Left lung (tissue), 10 donors: ENCODE results near the gene FGFR1OP2. TPM values are rescaled to one million over a fixed set of nuclear protein-coding genes. Genes with fewer than 3 reads are reported as not detected.
A peak's percentile ranks its signal among the peaks of the same experiment; 100 is the strongest.

Source experiments
- ATAC-seq: fragments of 200-7000 bp; cut with Tn5 transposase; one replicate; pipeline ENCODE4 v1.9.1; 2020; ENCODE audit warnings: moderate library complexity
- DNase-seq, 4 donors: peaks; one replicate each; pipeline ENCODE4 v3.0.0-alpha.2; 2013 to 2020
- H3K27ac ChIP-seq, 2 donors: fragments of 200-600 bp; sonication (generic) in 1 of 2; one replicate each; pipeline versions ENCODE4 v1.5.0 to v1.8.0; 2020 to 2021
- H3K27me3 ChIP-seq, 2 donors: fragments of 200-600 bp; sonication (generic) in 1 of 2; one replicate each; pipeline versions ENCODE4 v1.5.0 to v1.8.0; 2020 to 2021
- H3K36me3 ChIP-seq, 2 donors: fragments of 200-600 bp; sonication (generic) in 1 of 2; one replicate each; pipeline versions ENCODE4 v1.5.0 to v1.8.0; 2020 to 2021
- H3K4me1 ChIP-seq, 2 donors: fragments of 200-600 bp; one replicate each; pipeline ENCODE4 v1.8.0; 2021
- H3K4me3 ChIP-seq, 2 donors: fragments of 200-600 bp; sonication (generic) in 1 of 2; one replicate each; pipeline versions ENCODE4 v1.5.0 to v1.8.0; 2020 to 2021; ENCODE audit warnings: mild to moderate bottlenecking in 1 of 2
- H3K9me3 ChIP-seq, 2 donors: fragments of 200-600 bp; sonication (generic) in 1 of 2; one replicate each; pipeline versions ENCODE4 v1.5.0 to v1.8.0; 2020 to 2021
- intact Hi-C, 2 donors: fragments of 100-400 bp; cut with DNase I; formaldehyde crosslinking; loops; one replicate each; pipeline versions ENCODE4 v1.11.2 to v1.14.2; 2022
- polyA plus RNA-seq, 6 donors: library from polyadenylated mRNA; unstranded; fragments of 120-200 nt; gene quantifications; one replicate each; pipeline ENCODE4 v1.2.1, GENCODE V29; 2013; ENCODE audit not compliant: insufficient read length in 6 of 6
- total RNA-seq, 2 donors: library from RNA; stranded (reverse); fragmentation: NEBNext Ultra II Directional; extraction: Animal tissue kit (Norgen Biotek cat#: 25700); gene quantifications; one replicate each; pipeline ENCODE4 v1.2.1, GENCODE V29; 2021
- TF ChIP-seq, protein P1 (sequence below), 2 donors: fragments of 200-600 bp; sonication (generic) in 1 of 2; IDR thresholded peaks; one replicate each; pipeline versions ENCODE4 v1.5.0 to v1.8.0; 2021; ENCODE audit warnings: antibody characterized with exemption in 2 of 2
- donor health status: DM: no; HTN: yes; CAD: no.
- donor health status: DM: no; HTN: no; CAD: no.

The FGFR1OP2 gene
- total and polyA plus RNA-seq, 8 donors, result 44.0 to 101 (median 83.5) TPM

DNA sequence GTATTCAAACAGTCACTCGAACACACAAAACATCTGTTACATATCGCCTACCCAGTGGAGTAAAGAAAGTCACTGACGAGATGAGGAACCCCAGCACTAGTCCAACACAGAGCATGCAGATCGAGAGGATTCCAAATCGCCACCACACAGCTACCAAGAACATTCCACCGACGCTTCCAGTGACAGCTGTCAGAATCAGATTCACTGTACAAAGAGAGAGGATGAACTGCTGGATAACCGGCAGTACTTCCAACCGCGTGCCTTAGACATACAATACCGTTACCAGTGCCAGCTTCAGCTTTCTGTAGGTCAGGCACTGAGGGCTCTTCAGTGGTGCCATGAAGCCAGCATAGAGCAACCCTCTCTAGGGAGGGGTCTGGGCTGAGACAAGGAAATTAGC, 41.5 kb downstream of the FGFR1OP2 start:
- peaks cover 0 to 53% of the 10 kb centered on the region in 2 donors for H3K36me3 ChIP-seq

DNA sequence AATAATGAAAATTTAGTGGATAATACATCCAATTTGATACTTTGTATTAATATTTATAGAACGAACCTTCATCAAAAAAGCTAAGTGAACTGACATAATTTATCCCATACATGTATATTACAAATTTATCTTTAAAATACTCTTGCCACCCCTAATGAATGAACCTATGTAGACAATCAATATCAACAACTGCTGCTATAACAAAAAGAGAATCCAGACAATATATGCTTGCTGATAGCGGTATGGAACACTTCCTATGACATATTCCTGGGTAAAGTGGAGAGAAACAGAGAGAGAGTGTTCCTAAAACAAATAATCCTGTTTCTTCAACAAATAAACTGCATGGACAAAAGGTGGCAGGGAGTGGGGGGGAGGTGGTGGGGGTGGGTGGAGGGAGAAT, 44.6 kb downstream of the FGFR1OP2 start:
- Histone ChIP-seq H3K4me3 (no peak overlapping the region), H3K9me3 (no peaks in the 10 kb centered on the region), H3K4me1 (peaks cover 0 to 12% of the 10 kb centered on the region in 2 donors), H3K27ac (no peak overlapping the region), H3K27me3 (no peaks in the 10 kb centered on the region), H3K36me3 (peaks cover 0 to 31% of the 10 kb centered on the region in 2 donors)
- TF ChIP-seq, protein P1, sequence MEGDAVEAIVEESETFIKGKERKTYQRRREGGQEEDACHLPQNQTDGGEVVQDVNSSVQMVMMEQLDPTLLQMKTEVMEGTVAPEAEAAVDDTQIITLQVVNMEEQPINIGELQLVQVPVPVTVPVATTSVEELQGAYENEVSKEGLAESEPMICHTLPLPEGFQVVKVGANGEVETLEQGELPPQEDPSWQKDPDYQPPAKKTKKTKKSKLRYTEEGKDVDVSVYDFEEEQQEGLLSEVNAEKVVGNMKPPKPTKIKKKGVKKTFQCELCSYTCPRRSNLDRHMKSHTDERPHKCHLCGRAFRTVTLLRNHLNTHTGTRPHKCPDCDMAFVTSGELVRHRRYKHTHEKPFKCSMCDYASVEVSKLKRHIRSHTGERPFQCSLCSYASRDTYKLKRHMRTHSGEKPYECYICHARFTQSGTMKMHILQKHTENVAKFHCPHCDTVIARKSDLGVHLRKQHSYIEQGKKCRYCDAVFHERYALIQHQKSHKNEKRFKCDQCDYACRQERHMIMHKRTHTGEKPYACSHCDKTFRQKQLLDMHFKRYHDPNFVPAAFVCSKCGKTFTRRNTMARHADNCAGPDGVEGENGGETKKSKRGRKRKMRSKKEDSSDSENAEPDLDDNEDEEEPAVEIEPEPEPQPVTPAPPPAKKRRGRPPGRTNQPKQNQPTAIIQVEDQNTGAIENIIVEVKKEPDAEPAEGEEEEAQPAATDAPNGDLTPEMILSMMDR (IDR thresholded peaks at IDR 0.05), result no peak
- DNase-seq, result no peak
- intact Hi-C loops, result no loop called here
- no peak for ATAC-seq

More for the DNA sequence above, 41.5 kb downstream of the FGFR1OP2 start:
- H3K4me3 ChIP-seq, result no peak overlapping the region
- DNase-seq (no peak), ATAC-seq (no peak)
- TF ChIP-seq, protein P1 (IDR thresholded peaks at IDR 0.05), result no peak
- no peaks in the 10 kb centered on the region for H3K9me3 ChIP-seq
- H3K27ac ChIP-seq, result no peak overlapping the region
- intact Hi-C loops, result no loop called here
- H3K27me3 ChIP-seq, result no peaks in the 10 kb centered on the region
- no peaks in the 10 kb centered on the region for H3K4me1 ChIP-seq

DNA sequence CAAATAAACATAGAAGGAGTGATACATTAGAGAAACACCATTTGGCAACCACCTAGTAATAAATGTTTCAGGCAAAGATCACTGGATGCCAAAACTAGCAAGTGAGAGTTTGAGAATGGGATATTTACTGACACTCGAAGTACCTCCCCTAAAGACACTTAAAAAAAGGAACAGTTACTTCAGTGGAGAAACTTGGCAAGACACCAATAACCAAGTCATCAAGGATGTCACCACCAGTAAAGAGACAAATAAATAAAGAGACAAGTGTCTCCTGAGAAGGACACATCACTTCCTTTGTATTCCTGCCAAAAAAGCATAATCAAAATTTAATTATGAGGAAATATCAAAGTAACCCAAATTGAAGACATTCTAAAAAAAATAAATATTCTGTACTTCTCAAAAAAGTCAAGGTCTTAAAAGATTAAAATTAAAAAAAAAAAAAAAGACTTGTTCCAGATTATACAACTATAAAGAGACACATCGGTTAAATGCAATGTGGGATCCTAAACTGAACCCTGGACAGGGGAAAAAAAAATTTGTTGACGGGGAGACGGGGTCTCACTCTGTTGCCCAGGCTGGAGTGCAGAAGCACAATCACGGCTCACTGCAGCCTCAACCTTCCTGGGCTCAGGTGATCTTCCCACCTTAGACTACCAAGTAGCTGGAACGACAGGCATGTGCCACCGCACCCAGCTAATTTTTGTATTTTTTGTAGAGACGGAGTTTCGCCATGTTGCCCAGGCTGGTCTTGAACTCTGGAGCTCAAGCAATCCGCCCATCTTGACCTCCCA, 49.6 kb downstream of the FGFR1OP2 start:
- peak in 2 of 4 donors; percentile 29 to 32 for DNase-seq
- peaks cover 0 to 25% of the 10 kb centered on the region in 2 donors for H3K36me3 ChIP-seq
- H3K4me1 ChIP-seq, result peaks cover 0 to 17% of the 10 kb centered on the region in 2 donors
- H3K27me3 ChIP-seq, result no peaks in the 10 kb centered on the region
- intact Hi-C loops, result no loop called here
- ATAC-seq, result peak; percentile 52
- H3K9me3 ChIP-seq, result no peaks in the 10 kb centered on the region
- no peak overlapping the region for H3K4me3 ChIP-seq
- TF ChIP-seq, protein P1 (IDR thresholded peaks at IDR 0.05), result no peak
- peak overlapping the region in 1 of 2 donors; percentile 41 for H3K27ac ChIP-seq

DNA sequence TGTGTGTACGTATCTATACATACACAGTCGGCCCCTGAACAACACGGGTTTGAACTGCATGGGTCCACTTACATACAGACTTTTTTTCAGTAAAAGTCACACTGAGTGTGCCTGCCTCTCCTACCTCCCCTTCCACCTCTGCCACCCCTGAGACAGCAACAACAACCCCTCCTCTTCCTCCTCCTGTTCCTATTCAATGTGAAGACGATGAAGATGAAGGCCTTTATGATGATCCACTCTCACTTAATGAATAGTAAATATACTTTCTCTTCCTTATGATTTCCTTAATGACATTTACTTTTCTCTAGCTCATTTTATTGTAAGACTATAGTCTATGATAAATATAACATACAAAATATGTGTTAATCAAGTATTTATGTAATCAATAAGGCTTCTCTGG, 50.4 kb downstream of the FGFR1OP2 start:
- Histone ChIP-seq H3K27me3 (no peaks in the 10 kb centered on the region), H3K9me3 (no peaks in the 10 kb centered on the region), H3K4me1 (peaks cover 0 to 17% of the 10 kb centered on the region in 2 donors)

DNA sequence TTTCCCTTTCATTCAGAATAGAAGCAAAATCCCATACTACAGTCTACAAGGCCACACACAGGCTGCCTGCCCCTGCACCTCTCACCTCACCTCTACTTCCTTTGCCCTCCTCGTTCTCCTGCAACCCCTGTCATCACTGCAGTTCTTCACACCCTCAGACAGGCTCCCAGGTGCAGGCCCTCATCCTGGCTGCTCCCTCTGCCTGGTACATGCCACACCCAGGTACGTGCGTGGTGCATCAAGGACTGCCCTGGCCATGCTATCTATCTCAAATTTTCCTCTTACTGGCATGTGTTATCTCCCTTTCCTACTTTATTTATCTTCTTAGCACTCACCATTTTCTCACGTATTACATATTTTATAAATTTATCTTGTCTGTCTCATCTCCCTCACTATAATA, 51.6 kb downstream of the FGFR1OP2 start:
- DNase-seq, result no peak
- no peak overlapping the region for H3K4me3 ChIP-seq
- no peaks in the 10 kb centered on the region for H3K27me3 ChIP-seq
- H3K9me3 ChIP-seq, result no peaks in the 10 kb centered on the region
- peaks cover 0 to 17% of the 10 kb centered on the region in 2 donors for H3K4me1 ChIP-seq
- ATAC-seq, result no peak
- peaks cover 0 to 36% of the 10 kb centered on the region in 2 donors for H3K36me3 ChIP-seq
- no peak overlapping the region for H3K27ac ChIP-seq
- TF ChIP-seq, protein P1 (IDR thresholded peaks at IDR 0.05), result no peak
- intact Hi-C loops, result no loop called here

More for the DNA sequence above, 50.4 kb downstream of the FGFR1OP2 start:
- H3K36me3 ChIP-seq, result peaks cover 0 to 27% of the 10 kb centered on the region in 2 donors
- no peak overlapping the region for H3K4me3 ChIP-seq
- intact Hi-C loops, result no loop called here
- no peak for DNase-seq
- no peak for ATAC-seq
- TF ChIP-seq, protein P1 (IDR thresholded peaks at IDR 0.05), result no peak
- H3K27ac ChIP-seq, result no peak overlapping the region
